ENCODE measurements around the gene KNDC1. TPM values are rescaled to one million over a fixed set of nuclear protein-coding genes. Genes with fewer than 3 reads are reported as not detected.
"Not testable (repeated sequence)": the region's sequence is repeated elsewhere in the genome, so short reads cannot be mapped to it uniquely, and the experiment has no call there.

KNDC1 gene
- total and polyA plus RNA-seq, 12 donors, result 1.0 to 93.4 (median 39.0) TPM

DNA sequence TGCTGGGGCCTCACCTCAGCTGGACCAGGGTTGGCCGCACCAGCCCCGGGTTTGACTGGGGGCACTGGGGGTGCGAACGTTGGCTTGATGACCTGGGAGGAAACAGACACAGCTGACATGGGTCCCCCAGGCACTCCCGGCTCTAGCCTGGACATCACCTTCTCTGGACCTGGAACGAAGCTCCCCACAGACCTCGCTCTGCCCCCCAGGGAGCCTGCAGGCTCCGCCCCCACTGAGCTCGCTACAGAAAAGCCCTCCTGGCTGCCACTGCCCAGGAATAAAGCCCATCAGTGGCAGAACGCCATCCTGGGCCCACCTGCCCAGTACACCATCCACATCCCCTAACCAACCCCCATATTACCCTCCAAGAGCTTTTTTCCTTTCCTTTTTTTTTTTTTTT, 103.7 kb downstream of the KNDC1 start:
- no peaks in the 10 kb centered on the region for H3K9me3 ChIP-seq (replicated peaks in 1 of 3)
- no peak for DNase-seq
- H3K36me3 ChIP-seq (replicated peaks in 1 of 2), result no peaks in the 10 kb centered on the region
- TF ChIP-seq POLR2A (IDR thresholded peaks at IDR 0.05), result no peak
- no peak overlapping the region for H3K4me3 ChIP-seq
- no peaks in the 10 kb centered on the region for H3K27me3 ChIP-seq
- intact Hi-C loops (cut with DNase I), result no loop called here
- H3K27ac ChIP-seq, result no peak overlapping the region
- H3K4me1 ChIP-seq (replicated peaks in 1 of 2), result peaks cover 8 to 26% of the 10 kb centered on the region in 2 donors
- 84 to 90% (median 86%) methylated on average over 9 to 10 of the region's 10 CpGs for WGBS, 4 donors

DNA sequence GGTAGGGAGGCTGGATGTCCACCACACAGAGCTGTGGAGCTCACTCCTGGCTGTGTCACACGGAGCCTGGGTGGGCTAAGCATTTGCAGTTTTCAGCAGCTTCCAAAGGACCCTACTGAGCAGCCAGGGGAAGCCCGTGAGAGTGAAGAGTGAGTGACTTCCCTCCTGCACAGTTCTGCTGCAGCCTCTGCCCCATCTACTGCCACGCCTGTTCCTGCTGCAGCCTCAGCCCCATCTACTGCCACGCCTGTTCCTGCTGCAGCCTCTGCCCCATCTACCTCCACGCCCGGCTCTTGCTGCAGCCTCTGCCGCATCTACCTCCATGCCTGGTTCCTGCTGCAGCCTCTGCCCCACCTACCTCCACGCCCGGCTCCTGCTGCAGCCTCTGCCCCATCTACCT, 104.4 kb downstream of the KNDC1 start:
- no peak overlapping the region for H3K4me3 ChIP-seq
- H3K27ac ChIP-seq, result no peak overlapping the region
- peaks cover 6 to 20% of the 10 kb centered on the region in 2 donors for H3K4me1 ChIP-seq (replicated peaks in 1 of 2)
- WGBS, 4 donors, result 65 to 83% (median 71%) methylated on average over 9 of the region's 9 CpGs
- intact Hi-C loops (cut with DNase I), result no loop called here
- H3K36me3 ChIP-seq (replicated peaks in 1 of 2), result no peaks in the 10 kb centered on the region
- H3K9me3 ChIP-seq (replicated peaks in 1 of 3), result no peaks in the 10 kb centered on the region
- TF ChIP-seq, protein P1, sequence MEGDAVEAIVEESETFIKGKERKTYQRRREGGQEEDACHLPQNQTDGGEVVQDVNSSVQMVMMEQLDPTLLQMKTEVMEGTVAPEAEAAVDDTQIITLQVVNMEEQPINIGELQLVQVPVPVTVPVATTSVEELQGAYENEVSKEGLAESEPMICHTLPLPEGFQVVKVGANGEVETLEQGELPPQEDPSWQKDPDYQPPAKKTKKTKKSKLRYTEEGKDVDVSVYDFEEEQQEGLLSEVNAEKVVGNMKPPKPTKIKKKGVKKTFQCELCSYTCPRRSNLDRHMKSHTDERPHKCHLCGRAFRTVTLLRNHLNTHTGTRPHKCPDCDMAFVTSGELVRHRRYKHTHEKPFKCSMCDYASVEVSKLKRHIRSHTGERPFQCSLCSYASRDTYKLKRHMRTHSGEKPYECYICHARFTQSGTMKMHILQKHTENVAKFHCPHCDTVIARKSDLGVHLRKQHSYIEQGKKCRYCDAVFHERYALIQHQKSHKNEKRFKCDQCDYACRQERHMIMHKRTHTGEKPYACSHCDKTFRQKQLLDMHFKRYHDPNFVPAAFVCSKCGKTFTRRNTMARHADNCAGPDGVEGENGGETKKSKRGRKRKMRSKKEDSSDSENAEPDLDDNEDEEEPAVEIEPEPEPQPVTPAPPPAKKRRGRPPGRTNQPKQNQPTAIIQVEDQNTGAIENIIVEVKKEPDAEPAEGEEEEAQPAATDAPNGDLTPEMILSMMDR (IDR thresholded peaks at IDR 0.05), result no peak
- no peak for TF ChIP-seq POLR2A (IDR thresholded peaks at IDR 0.05)
- H3K27me3 ChIP-seq, result no peaks in the 10 kb centered on the region
- no peak for DNase-seq

DNA sequence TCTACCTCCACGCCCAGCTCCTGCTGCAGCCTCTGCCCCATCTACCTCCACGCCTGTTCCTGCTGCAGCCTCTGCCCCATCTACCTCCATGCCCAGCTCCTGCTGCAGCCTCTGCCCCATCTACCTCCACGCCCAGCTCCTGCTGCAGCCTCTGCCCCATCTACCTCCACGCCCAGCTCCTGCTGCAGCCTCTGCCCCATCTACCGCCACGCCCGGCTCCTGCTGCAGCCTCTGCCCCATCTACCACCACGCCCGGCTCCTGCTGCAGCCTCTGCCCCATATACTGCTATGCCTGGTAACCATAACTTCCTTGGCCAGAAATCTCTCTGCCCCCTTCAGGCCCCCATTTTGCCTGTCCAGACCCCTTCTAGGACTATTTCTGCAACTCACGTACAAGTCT, 105.0 kb downstream of the KNDC1 start:
- H3K27ac ChIP-seq; H3K9me3 ChIP-seq (replicated peaks in 1 of 3); H3K36me3 ChIP-seq (replicated peaks in 1 of 2); DNase-seq; intact Hi-C loops (cut with DNase I); H3K27me3 ChIP-seq; H3K4me3 ChIP-seq: not testable (repeated sequence)
- H3K4me1 ChIP-seq (replicated peaks in 1 of 2), result peaks cover 0 to 14% of the 10 kb centered on the region in 2 donors
- 75 to 88% (median 83%) methylated on average over 8 to 10 of the region's 10 CpGs for WGBS, 4 donors

DNA sequence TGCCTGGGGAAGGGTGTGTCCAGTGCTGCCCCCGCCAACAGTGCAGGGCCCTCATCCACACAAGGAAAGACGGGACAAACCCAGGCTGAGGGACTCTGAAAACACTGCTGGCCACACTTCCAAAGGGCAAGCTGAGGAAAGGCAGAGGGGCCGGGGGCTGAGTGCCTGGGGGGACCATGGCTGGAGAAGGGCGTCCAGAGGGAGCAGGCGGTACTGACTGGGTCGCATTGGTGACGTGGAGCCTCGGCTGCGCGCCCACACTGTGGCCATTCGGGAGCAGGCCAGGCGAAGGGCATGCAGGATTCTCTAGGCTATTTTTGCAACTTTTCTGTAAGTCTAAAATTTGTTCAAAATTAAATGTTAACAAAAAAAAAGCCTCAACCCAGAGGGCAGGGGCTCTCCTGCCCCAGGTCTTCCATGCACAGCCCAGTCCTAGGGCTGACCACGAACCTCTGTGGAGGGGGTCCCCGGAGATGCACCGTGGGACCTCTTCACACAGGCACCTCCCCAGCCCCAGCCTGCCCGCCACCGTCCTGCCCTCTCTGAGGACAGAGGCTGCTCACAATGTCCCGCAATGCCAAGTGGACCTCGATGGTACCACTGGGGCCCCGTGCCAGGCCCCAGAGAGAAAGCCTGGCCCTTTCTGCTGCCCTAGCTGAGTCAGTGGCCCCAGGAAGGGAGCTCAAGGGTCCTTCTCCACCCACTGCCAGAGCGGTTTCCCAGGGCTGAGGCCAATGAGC, 106.2 kb downstream of the KNDC1 start:
- H3K36me3 ChIP-seq (replicated peaks in 1 of 2), result no peaks in the 10 kb centered on the region
- H3K4me3 ChIP-seq, result no peak overlapping the region
- peaks cover 0 to 7% of the 10 kb centered on the region in 2 donors for H3K4me1 ChIP-seq (replicated peaks in 1 of 2)
- H3K9me3 ChIP-seq (replicated peaks in 1 of 3), result no peaks in the 10 kb centered on the region
- no peak for TF ChIP-seq POLR2A (IDR thresholded peaks at IDR 0.05)
- TF ChIP-seq, protein P1 (IDR thresholded peaks at IDR 0.05), result no peak
- DNase-seq, result no peak
- intact Hi-C loops (cut with DNase I), result no loop called here
- no peak overlapping the region for H3K27ac ChIP-seq
- H3K27me3 ChIP-seq, result no peaks in the 10 kb centered on the region
- WGBS, 4 donors, result 89 to 96% (median 94%) methylated on average over 16 to 21 of the region's 21 CpGs

DNA sequence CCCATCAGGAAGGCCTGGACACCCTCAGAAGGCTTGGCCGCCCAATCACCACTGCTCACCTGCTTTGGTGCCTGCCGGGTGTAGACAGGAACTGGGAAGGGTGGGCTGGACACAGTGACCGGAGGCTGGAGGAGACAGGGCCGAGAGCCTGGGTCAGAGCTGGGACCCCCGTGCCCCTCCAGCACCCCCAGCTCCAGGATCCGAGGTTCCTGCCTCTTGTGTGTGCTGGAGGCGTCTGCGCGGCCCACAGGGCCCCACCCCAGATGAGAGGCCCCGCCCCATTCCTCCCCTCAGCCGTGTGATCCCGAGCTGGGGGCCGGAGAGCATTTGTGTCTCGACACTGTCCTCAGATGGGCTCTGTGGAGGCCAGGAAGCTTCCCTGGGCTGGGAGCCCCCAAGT, 107.3 kb downstream of the KNDC1 start:
- Histone ChIP-seq H3K4me3 (no peak overlapping the region), H3K36me3 (replicated peaks in 1 of 2) (no peaks in the 10 kb centered on the region), H3K9me3 (replicated peaks in 1 of 3) (no peaks in the 10 kb centered on the region), H3K27ac (no peak overlapping the region), H3K4me1 (replicated peaks in 1 of 2) (peaks cover 0 to 3% of the 10 kb centered on the region in 2 donors), H3K27me3 (no peaks in the 10 kb centered on the region)
- DNase-seq, result no peak
- intact Hi-C loops (cut with DNase I), result no loop called here
- 60 to 97% (median 84%) methylated on average over 1 to 14 of the region's 14 CpGs for WGBS, 4 donors
- TF ChIP-seq, protein P1 (IDR thresholded peaks at IDR 0.05), result no peak
- no peak for TF ChIP-seq POLR2A (IDR thresholded peaks at IDR 0.05)

Measured in adrenal gland (tissue), 12 donors.